K562 (cell line): ENCODE data around the gene PRCC. TPM values are rescaled to one million over a fixed set of nuclear protein-coding genes. Genes with fewer than 3 reads are reported as not detected.

Source experiments
- BACH1 ChIP-seq: fragments of 200-800 bp; sonication (Bioruptor generic); IDR thresholded peaks from 2 replicates; pipeline ENCODE4 v1.6.1; 2016; ENCODE audit warnings: missing genetic modification characterization, missing compliant biosample characterization
- FOXJ3 ChIP-seq: sonication (generic); formaldehyde crosslinking; IDR thresholded peaks from 2 replicates; pipeline ENCODE4 v1.4.0; 2020; ENCODE audit warnings: mild to moderate bottlenecking, missing genetic modification reagents
- HCFC1 ChIP-seq: IDR thresholded peaks from 2 replicates; pipeline ENCODE4 v1.6.1; 2012; ENCODE audit warnings: low read depth, low read length, improper control_type of control experiment
- HOMEZ ChIP-seq: fragments of 250-450 bp; sonication (Bioruptor Pico); IDR thresholded peaks from 2 replicates; pipeline ENCODE4 v1.4.0; 2020; ENCODE audit warnings: mild to moderate bottlenecking, moderate library complexity
- HSF4 ChIP-seq: fragments of 250-450 bp; sonication (Bioruptor Pico); IDR thresholded peaks from 2 replicates; pipeline ENCODE4 v2.1.2; 2022; ENCODE audit warnings: mild to moderate bottlenecking, moderate library complexity, borderline replicate concordance
- JUN ChIP-seq, 2 experiments: sonication (generic) in 1 of 2; formaldehyde crosslinking in 1 of 2; IDR thresholded peaks; 2 replicates each; pipeline versions ENCODE4 v1.6.1 to v1.8.0; 2012 to 2022; ENCODE audit warnings: borderline replicate concordance in 2 of 2, mild to moderate bottlenecking in 2 of 2, improper control_type of control experiment in 1 of 2, low read depth in 1 of 2, low read length in 1 of 2, missing genetic modification reagents in 1 of 2
- NONO ChIP-seq, 2 experiments: fragments of 200-400 bp in 1 of 2; fragments of 450-650 bp in 1 of 2; formaldehyde crosslinking in 1 of 2; IDR thresholded peaks; 2 replicates each; pipeline ENCODE4 v1.6.1; 2017; ENCODE audit warnings: low read depth in 2 of 2, mild to moderate bottlenecking in 2 of 2, moderate library complexity in 2 of 2, low read length in 1 of 2
- NR2F6 ChIP-seq: fragments of 450-650 bp; formaldehyde crosslinking; IDR thresholded peaks from 2 replicates; pipeline ENCODE4 v1.4.0; 2020; ENCODE audit warnings: mild to moderate bottlenecking
- PTTG1 ChIP-seq: fragments of 450-650 bp; IDR thresholded peaks from 2 replicates; pipeline ENCODE4 v1.6.1; 2016; ENCODE audit warnings: low read depth, mild to moderate bottlenecking, missing genetic modification characterization, missing compliant biosample characterization
- RBM25 ChIP-seq: fragments of 200-400 bp; formaldehyde crosslinking; IDR thresholded peaks from 2 replicates; pipeline ENCODE4 v1.6.1; 2018; ENCODE audit warnings: low read length, low read depth, moderate library complexity; ENCODE audit not compliant: severe bottlenecking
- SIX5 ChIP-seq, 2 experiments: IDR thresholded peaks; 2 replicates each; pipeline ENCODE4 v1.6.1; 2011; ENCODE audit warnings: low read length in 2 of 2, borderline replicate concordance in 1 of 2, low read depth in 1 of 2, mild to moderate bottlenecking in 1 of 2, moderate library complexity in 1 of 2; ENCODE audit not compliant: insufficient read depth in 1 of 2
- SMAD3 ChIP-seq: fragments of 450-650 bp; formaldehyde crosslinking; conservative IDR thresholded peaks from 2 replicates; pipeline ENCODE4 v1.4.0; 2020; ENCODE audit warnings: mild to moderate bottlenecking
- SNRNP70 ChIP-seq: fragments of 200-400 bp; formaldehyde crosslinking; optimal IDR thresholded peaks from 2 replicates; pipeline ENCODE3; 2017; ENCODE audit warnings: low read depth, low read length
- SRSF3 ChIP-seq: fragments of 200-400 bp; formaldehyde crosslinking; IDR thresholded peaks from 2 replicates; pipeline ENCODE4 v1.6.1; 2016; ENCODE audit warnings: mild to moderate bottlenecking, low read length, moderate library complexity; ENCODE audit not compliant: insufficient read depth
- SRSF9 ChIP-seq: fragments of 200-400 bp; formaldehyde crosslinking; IDR thresholded peaks from 2 replicates; pipeline ENCODE4 v1.6.1; 2017; ENCODE audit warnings: low read depth, low read length, borderline replicate concordance
- TARDBP ChIP-seq: fragments of 450-650 bp; IDR thresholded peaks from 2 replicates; pipeline ENCODE4 v1.6.1; 2016
- ZFX ChIP-seq: sonication (generic); formaldehyde crosslinking; IDR thresholded peaks from 2 replicates; pipeline ENCODE4 v1.8.0; 2022; ENCODE audit warnings: mild to moderate bottlenecking, missing genetic modification reagents, moderate library complexity
- ZKSCAN1 ChIP-seq: fragments of 150-350 bp; IDR thresholded peaks from 2 replicates; pipeline ENCODE4 v1.6.1; 2016; ENCODE audit warnings: low read depth, low read length
- ZNF133 ChIP-seq: fragments of 250-450 bp; sonication (Bioruptor Pico); IDR thresholded peaks from 2 replicates; pipeline ENCODE4 v1.4.0; 2020; ENCODE audit warnings: mild to moderate bottlenecking
- ZNF280B ChIP-seq: fragments of 250-450 bp; sonication (Bioruptor Pico); IDR thresholded peaks from 2 replicates; pipeline ENCODE4 v1.5.1; 2021; ENCODE audit warnings: mild to moderate bottlenecking
- ZNF398 ChIP-seq: fragments of 250-450 bp; sonication (Bioruptor Pico); IDR thresholded peaks from 2 replicates; pipeline ENCODE4 v1.8.0; 2021; ENCODE audit warnings: moderate library complexity, mild to moderate bottlenecking, inconsistent platforms
- ZNF57 ChIP-seq: fragments of 450-650 bp; formaldehyde crosslinking; IDR thresholded peaks from 2 replicates; pipeline ENCODE4 v1.4.0; 2020; ENCODE audit warnings: mild to moderate bottlenecking, moderate library complexity
- ZNF785 ChIP-seq: fragments of 250-450 bp; sonication (Bioruptor Pico); IDR thresholded peaks from 2 replicates; pipeline ENCODE4 v1.4.0; 2020; ENCODE audit warnings: mild to moderate bottlenecking
- polyA plus RNA-seq, 8 experiments: library from polyadenylated mRNA; depleted of rRNA in 4 of 8; stranded (reverse) in 5 of 8; unstranded in 3 of 8; fragments of >200 nt; fragmentation: Nextera tagmentation in 2 of 8; fragmentation: Illumina TruSeq in 1 of 8; extraction: Ambion mirVana in 2 of 8; extraction: Trizol in 1 of 8; gene quantifications; 2 replicates each; pipeline versions ENCODE4 v1.2.1 to v1.2.3, GENCODE V29; 2011 to 2014; ENCODE audit warnings: inconsistent platforms in 1 of 8, missing spikeins in 1 of 8
- total RNA-seq, 7 experiments: library from RNA; depleted of rRNA in 6 of 7; stranded (reverse); fragments of >200 nt in 6 of 7; fragmentation: Illumina TruSeq in 2 of 7; extraction: Trizol in 2 of 7; gene quantifications; 2 replicates each; pipeline versions ENCODE4 v1.2.1 to v1.2.3, GENCODE V29; 2011 to 2021; ENCODE audit warnings: low replicate concordance in 1 of 7

Gene PRCC
- total and polyA plus RNA-seq, 9 of the 15 experiments (the other 6 are each of a cell fraction or from before 2014, with no cell fraction given), result 23.9 to 201 (median 41.1) TPM

DNA sequence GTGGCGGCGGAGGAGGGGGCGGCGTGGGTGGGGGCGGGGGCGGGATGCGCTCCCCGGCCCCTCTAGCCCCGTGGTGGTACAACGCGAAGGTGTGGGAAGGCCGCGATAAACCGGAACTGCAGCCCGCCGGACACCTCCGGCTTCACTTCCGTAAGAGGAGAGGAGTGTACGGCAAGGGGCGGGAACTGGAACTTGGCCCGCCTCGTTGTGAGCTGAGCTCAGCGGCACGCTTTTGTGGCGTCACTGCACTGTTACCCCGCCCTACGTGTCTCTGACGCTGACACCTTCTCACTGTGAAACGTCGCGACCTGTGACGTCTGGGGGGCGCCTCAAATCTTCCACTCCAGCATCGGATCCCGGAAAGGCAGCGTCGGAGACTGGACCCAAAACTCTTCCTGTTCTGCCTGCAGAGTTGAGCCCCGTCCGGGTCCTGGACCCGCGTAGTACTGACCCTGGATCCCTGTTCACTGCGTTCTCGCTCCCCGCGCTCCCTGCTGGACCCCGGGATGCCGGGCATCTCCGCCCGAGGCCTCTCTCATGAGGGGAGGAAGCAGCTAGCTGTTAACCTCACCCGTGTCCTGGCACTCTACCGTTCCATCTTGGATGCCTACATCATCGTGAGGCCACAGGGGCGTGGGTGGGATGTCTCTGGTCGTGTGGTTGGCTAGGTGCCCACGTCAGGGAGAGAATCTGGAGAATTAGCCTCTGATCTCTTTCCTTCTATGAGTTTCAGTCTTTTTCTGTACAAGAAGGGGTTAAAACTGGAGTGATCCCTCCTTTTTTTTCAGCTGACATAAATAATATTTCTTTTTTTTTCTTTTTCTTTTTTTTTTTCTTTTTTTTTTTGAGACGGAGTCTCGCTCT is 38.5 kb upstream of the PRCC start, which contains the start of gene ISG20L2 (continued):
- no peak for TF ChIP-seq SNRNP70
- peak; percentile 11 to 27; a peak in 1 of 4 replicates for TF ChIP-seq SIX5 (IDR thresholded peaks at IDR 0.05; ENCODE audit: borderline replicate concordance in 1 of 2, insufficient read depth in 1 of 2, low read depth in 1 of 2, low read length in 2 of 2)
- no peak for TF ChIP-seq BACH1 (tag)
- no peak for TF ChIP-seq ZNF398 (CRISPR knock-in tag)
- TF ChIP-seq ZNF280B, result no peak
- peak; percentile 87 for TF ChIP-seq ZFX (CRISPR knock-in tag)
- no peak for TF ChIP-seq SMAD3 (CRISPR knock-in tag)
- TF ChIP-seq HSF4 (CRISPR knock-in tag), result no peak
- no peak for TF ChIP-seq ZNF133
- no peak for TF ChIP-seq NONO (IDR thresholded peaks at IDR 0.05; ENCODE audit: low read depth in 2 of 2, low read length in 1 of 2)
- TF ChIP-seq PTTG1 (tag), result no peak
- peak; percentile 97 for TF ChIP-seq TARDBP
- TF ChIP-seq SRSF9, result no peak
- no peak for TF ChIP-seq FOXJ3 (CRISPR knock-in tag)
- TF ChIP-seq ZNF57 (CRISPR knock-in tag), result no peak
- TF ChIP-seq ZNF785 (CRISPR knock-in tag), result no peak
- TF ChIP-seq ZKSCAN1, result 0 out of 2 replicates have a peak, but pooled peaks have one; percentile 29
- no peak for TF ChIP-seq NR2F6
- peak; percentile 76 for TF ChIP-seq HCFC1
- peak; percentile 85; the same call in 1 of the 2 replicates for TF ChIP-seq JUN (IDR thresholded peaks at IDR 0.05; ENCODE audit: borderline replicate concordance, low read depth, low read length)
- peak; percentile 8; the same call in 1 of the 2 replicates for TF ChIP-seq JUN (CRISPR knock-in tag; IDR thresholded peaks at IDR 0.05; ENCODE audit: borderline replicate concordance)
- TF ChIP-seq SRSF3, result no peak
- no peak for TF ChIP-seq HOMEZ
- TF ChIP-seq RBM25, result no peak
